Transverse colon (tissue), 4 donors: ENCODE measurements around the gene SMYD3.

Experiments
- CTCF ChIP-seq, 5 experiments: fragments of 200-600 bp in 3 of 5; fragments of 450-650 bp in 2 of 5; sonication (generic) in 3 of 5; IDR thresholded peaks; 1 replicate in 2 of 5; 2 replicates in 3 of 5; pipeline ENCODE4 v1.5.1; 2016 to 2017; ENCODE audit warnings: antibody characterized with exemption in 5 of 5, inconsistent platforms in 3 of 5, mild to moderate bottlenecking in 2 of 5, moderate library complexity in 1 of 5
- EP300 ChIP-seq: sonication (generic); formaldehyde crosslinking; IDR thresholded peaks from one replicate; pipeline ENCODE4 v1.6.1; 2017; ENCODE audit warnings: antibody characterized with exemption, low read depth
- POLR2A ChIP-seq: fragments of 450-650 bp; IDR thresholded peaks from one replicate; pipeline ENCODE4 v1.6.1; 2016; ENCODE audit warnings: antibody characterized with exemption, mild to moderate bottlenecking, moderate library complexity
- POLR2AphosphoS5 ChIP-seq, 3 donors: sonication (generic); formaldehyde crosslinking; IDR thresholded peaks; one replicate each; pipeline ENCODE4 v1.6.1; 2016; ENCODE audit warnings: antibody characterized with exemption in 3 of 3

DNA sequence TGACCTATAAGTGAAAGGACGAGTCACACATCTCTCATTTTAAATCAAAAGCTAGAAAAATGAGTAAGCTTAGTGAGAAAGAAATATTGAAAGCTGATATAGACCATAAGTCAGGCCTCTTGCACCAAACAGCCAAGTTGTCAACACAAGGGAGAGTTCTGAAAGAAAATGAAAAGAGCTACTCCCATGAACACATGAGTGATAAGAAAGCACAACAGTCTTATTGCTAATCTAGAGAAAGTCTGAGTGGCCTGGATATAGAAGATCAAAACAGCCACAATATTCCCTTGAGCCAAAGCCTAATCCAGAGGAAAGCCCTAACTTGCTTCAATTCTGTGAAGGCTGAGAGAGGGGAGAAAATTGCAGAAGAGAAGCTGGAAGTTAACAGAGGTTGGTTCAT lies 175.0 kb downstream of the SMYD3 start:
- no peak for TF ChIP-seq CTCF (IDR thresholded peaks at IDR 0.05)
- TF ChIP-seq POLR2AphosphoS5 (IDR thresholded peaks at IDR 0.05): no peak
- TF ChIP-seq POLR2A: no peak
- TF ChIP-seq EP300: no peak
